Hippocampal formation (tissue), 2 donors: ENCODE results near the gene NLRP9.

Experiments
- DNase-seq, 2 donors: peaks; one replicate each; lab custom pipeline; 2025; lab: John Stamatoyannopoulos, UW

NLRP9 gene

GRCh38 chr19:55703790-55704215 is 34.4 kb downstream of the NLRP9 start:
- DNase-seq = peak in 1 of 2 donors; percentile 7

DNA sequence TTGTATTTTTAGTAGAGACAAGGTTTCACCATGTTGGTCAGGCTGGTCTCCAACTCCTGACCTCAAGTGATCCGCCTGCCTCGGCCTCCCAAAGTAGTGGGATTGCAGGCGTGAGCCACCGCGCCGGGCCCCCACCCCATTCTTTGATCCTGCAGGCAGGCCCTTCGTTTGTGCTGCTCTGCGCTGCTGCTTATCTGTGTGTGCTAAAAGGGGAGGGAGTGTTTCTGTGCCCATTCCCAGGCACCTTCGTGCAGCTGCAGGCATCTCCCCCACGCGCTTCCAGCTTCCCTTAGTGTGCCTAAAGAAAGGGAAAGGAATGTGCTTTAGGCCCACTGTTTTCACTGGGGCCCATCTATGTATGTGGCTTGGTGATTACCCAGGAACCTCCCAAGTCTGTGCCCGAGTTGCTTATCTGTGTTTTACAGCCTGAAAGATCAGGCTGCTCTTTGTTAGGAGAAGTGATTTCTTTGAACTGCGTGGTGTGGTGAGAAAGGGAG is 36.0 kb downstream of the NLRP9 start:
- no peak for DNase-seq

GRCh38 chr19:55700813-55701212 is 37.4 kb downstream of the NLRP9 start:
- DNase-seq = no peak

DNA sequence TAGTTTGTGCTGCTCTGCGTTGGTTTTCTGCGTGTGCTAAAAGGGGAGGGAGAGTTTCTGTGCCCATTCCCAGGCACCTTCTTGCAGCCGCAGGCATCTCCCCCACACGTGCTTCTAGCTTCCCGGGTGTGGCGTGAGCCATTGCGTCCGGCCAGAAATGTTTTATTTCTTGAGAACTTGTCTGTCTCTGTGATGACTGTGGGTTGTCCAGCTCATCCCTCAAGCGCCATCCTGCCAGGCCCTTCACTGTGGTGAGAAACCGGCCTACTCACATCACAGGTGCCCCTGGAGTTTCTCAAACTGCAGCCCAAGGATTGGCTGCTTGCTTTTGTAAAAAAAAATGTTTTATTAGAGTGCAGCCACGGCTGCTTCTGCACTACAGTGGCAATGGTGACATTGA is 39.0 kb downstream of the NLRP9 start:
- DNase-seq = no peak

- DNase-seq = no peak
These were observed 39.9 kb downstream of the NLRP9 start for GRCh38 chr19:55698256-55698655.

DNA sequence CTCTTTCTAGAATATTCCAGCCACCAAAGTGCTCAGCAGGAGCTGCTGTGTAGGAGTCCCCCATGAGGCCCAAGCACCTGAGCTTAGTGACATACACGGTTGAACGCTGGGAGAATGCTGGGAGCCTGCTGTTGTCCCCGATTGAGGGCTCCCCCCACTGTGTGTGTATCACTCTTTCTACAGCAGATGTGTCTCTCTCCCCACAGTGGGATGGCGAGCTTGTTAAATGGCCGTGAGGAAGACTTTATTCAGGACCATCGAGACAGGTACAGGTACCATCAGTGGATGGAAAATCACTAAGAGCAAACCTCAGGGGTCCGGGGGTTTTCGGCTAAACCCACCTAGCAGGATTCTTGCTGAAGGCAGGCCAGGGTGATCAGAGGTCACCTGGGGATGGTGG is 40.5 kb downstream of the NLRP9 start:
- DNase-seq = no peak

DNA sequence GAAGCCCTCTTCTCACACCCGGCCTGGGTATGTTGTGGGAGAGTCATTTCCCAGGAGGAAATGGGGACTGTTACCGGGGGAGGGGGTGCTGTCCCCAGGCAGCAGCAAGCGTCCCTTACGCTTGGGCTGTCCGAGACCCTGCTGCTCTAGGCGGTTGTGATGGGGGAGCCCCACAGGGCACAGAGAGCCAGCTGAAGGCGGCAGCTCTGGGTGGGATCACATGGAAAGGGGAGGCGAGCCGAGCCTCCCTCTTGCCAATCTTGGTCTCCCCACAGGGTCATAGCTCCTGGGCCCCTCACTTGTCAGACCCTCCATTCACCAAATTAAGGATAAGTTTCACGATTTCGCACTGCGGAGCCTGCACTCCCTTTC is 41.1 kb downstream of the NLRP9 start:
- no peak for DNase-seq

DNA sequence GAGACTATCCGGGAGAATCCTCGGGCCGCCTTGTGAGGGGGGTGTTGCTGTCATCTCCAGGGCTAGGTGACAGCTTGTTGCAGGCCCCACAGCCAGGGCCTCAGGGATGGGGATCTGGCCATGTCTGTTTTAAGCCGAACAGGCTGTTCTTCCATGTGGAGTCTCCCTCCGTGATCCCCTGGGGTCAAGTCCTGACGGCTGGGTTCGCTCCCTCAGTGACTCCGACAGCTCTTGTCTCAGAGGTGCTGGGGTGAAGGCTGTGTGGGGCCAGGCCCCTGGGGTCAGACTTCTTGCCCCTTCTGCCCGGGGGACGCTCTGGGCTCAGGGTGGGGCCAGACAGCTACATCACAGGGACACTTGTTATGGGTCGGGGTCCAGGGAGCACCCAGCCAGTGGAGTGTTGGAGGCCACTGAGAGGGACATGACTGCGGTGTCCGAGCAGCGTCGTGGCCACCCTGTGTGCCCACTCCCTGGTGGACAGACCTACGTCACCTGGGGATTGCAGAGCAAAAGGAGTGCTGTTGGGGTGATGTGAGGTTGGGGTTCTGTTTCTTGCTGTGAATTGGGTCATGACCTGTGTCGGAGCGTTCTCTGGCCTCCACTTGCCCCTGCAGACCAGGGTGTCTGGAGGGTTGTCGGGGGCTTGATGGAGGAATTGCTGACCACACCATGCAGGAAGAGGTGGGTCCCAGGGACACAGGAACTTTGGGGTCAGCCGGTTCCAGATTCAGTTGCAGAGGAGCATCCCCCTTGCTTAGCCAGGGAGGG is 41.7 kb downstream of the NLRP9 start:
- no peak for DNase-seq

DNA sequence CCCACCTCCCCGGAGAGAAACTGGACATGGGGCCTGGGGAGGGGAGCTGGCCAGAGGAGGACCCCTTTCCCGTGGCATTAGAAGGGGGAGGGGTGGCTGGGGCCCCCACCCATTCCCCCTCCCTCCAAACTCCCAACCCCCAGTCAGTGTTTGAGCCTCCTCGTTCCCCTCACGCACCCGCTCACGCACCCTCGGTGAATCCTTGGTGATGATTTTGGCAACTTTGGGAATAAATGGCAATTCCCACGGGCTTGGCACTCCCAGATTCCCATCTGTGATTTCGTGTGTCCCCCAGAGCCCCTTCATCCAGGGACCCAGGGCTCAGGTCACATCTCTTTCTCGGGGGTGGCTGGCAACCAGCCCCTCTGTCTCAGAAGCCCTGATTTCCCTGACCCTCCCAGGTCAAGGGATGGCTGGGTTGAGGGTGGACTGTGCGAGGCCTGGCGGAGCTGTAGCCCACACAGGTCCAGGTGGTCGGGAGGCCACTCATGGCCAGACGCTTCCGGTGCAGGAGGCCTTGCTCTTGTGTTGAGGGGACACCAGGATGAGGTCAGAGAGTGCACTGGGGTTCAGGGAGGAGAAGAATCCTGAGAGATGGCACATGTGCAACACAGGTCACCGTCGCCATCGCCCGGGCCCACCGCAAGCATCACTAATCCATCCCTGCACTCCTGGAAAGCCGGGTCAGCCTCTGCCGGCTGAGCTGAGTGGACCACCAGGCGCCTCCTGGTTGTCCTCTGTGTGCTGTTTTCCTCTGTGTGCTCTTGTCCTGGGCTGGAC is 42.5 kb downstream of the NLRP9 start:
- DNase-seq = no peak

DNA sequence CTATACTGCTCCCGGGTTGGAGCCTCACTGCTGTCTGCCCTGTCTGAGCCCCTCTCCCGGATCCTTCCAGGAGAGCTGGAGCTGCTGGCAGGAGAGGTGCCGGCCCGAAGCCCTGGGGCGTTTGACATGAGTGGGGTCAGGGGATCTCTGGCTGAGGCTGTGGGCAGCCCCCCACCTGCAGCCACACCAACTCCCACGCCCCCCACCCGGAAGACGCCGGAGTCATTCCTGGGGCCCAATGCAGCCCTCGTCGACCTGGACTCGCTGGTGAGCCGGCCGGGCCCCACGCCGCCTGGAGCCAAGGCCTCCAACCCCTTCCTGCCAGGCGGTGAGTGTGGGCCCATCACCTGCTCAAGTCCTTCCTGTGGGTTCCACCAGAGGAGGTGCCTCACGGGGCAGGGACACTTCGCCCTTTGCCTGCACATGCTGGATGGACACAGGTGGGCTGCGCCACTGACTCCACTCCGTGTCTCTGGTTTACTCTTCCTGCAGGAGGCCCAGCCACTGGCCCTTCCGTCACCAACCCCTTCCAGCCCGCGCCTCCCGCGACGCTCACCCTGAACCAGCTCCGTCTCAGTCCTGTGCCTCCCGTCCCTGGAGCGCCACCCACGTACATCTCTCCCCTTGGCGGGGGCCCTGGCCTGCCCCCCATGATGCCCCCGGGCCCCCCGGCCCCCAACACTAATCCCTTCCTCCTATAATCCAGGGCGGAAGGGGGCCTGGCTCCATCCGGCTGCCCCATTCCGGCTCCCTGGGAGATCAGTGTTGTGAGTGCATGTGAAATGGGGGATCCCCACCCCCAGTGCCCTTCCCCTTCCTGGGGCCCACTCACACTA is 43.3 kb downstream of the NLRP9 start:
- no peak for DNase-seq

- DNase-seq = no peak
These were observed 44.0 kb downstream of the NLRP9 start for GRCh38 chr19:55694241-55694655.

DNA sequence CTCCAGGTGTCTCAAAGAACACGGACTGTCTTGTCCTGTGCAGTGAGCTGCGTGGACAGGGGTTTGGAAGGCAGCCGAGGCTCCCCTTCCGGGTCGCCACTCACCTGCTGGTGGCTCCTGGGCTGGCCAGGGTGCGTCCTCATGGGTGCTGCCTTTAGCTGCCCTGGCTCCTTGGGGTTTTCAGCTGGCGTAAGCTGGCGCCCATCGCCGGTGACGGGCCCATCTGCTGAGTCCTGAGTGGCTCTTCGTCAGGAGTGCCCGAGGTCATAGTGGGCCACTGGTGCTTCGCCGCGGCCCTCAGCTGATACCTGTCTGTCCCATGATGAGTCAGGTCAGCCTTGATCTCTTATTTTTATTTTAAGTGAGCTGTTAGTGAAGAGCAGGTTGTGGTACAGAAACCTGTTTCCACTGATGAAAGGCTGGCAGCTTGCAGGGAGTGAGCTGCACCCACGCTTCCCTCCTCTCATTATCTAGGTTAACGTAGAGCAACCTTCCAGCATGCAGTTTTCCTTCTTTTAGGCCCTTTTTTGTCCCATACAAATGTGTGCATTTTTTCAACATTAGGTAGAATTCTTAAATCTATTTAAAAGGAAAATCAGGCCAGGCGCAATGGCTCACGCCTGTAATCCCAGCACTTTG is 44.7 kb downstream of the NLRP9 start:
- peak in 1 of 2 donors; percentile 17 for DNase-seq

- no peak for DNase-seq
These were observed 45.5 kb downstream of the NLRP9 start for GRCh38 chr19:55692681-55693081.

- DNase-seq = no peak
These were observed 46.4 kb downstream of the NLRP9 start for GRCh38 chr19:55691561-55692481.

- DNase-seq = no peak
These were observed 47.2 kb downstream of the NLRP9 start for GRCh38 chr19:55690769-55691545.

DNA sequence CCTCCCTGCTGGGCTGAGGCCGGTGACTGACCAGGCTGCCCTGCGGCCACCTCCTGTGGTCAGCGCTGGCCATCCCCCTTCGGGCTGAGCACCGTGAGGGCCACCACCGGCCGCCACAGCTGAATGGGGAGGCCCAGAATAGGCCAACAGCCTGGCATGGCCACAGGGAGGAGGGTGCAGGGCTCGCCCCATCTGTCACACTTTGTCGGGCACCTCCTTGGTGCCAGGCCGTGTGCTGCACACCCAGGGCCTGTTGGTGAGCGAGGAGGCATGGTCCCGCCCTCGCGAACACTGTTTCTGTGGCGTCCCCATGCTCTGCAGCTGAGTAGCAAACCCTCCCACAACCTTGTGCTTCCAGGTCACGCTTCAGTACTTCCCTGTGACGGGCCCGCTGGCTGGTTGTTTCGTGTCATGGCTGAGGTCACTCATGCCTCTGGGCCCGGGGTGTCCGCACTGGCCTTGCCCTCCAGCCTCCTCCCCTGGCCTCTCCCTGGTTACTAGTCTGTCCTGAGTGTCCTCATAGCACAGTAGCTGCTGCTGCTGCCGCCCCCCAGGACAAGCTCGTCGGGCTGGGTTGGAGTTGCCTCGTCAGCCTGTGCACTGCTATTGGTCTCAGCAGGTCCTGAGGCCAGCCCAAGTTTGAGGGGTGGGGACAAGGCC is 48.0 kb downstream of the NLRP9 start:
- no peak for DNase-seq

- no peak for DNase-seq
These were observed 48.6 kb downstream of the NLRP9 start for GRCh38 chr19:55689411-55690108.

DNA sequence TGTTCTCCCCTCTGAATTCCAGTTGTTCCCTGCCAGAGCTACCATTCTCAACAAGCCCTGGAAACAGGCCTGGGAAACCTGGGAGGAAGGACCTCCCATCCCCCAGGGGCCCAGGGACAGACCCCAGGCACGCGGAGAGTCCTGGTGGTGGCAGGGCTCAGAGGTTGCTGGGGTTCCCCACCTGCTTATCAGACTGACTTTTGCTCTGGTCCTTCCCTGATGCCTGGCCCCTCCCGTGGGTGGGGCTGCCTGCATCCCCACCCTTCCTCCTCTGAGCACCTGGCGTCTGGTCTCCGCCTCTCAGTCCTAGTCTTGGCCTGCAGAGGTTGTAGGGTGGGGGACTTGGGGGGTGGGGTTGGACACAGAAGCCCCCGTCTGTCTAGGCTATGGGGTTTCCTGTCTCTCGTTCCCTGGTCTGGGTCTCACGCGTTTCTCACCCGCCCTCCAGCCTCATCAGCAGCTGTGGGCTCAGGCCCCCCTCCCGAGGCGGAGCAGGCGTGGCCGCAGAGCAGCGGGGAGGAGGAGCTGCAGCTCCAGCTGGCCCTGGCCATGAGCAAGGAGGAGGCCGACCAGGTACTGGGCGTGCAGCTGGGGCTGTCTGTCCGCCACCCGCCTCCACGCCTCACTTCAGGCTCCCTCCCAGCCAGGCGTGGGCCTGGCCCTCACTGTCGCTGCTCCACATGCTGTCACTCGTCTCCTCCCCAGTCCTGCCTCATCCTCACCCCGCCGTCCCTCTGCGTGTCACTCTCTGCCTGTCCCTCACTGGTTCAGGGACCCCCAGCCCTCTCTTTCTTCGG is 49.6 kb downstream of the NLRP9 start:
- DNase-seq = no peak
